ENCODE data around the gene SLC30A2. TPM values are rescaled to one million over a fixed set of nuclear protein-coding genes. Genes with fewer than 3 reads are reported as not detected.
"Not testable (repeated sequence)": the region's sequence is repeated elsewhere in the genome, so short reads cannot be mapped to it uniquely, and the experiment has no call there.

The SLC30A2 gene
- not detected for total RNA-seq
- long read RNA-seq, result 0 reads

GRCh38 chr1:26045722-26046245 is at the start of gene SLC30A2:
Gene SLC30A2, minus strand, starts transcription at chr1:26046118. Its CDS starts 222 bp downstream, at chr1:26045896.
- no peak for DNase-seq (ENCODE audit: low spot score)

- DNase-seq (ENCODE audit: low spot score), result peak; percentile 33
Observed at GRCh38 chr1:26094677-26095383, 48.9 kb upstream of the SLC30A2 start.

- DNase-seq (ENCODE audit: low spot score), result no peak
Observed at GRCh38 chr1:26094076-26094669, 48.3 kb upstream of the SLC30A2 start.

GRCh38 chr1:26093569-26093968 is 47.7 kb upstream of the SLC30A2 start:
- not testable (repeated sequence) for DNase-seq (ENCODE audit: low spot score)

GRCh38 chr1:26092422-26092821 is 46.5 kb upstream of the SLC30A2 start:
- no peak for DNase-seq (ENCODE audit: low spot score)

GRCh38 chr1:26090893-26091292 is 45.0 kb upstream of the SLC30A2 start:
- no peak for DNase-seq (ENCODE audit: low spot score)

GRCh38 chr1:26089125-26089524 is 43.2 kb upstream of the SLC30A2 start:
- DNase-seq (ENCODE audit: low spot score), result no peak

- DNase-seq (ENCODE audit: low spot score), result no peak
Observed at GRCh38 chr1:26084844-26085243, 38.9 kb upstream of the SLC30A2 start.

- DNase-seq (ENCODE audit: low spot score), result no peak
Observed at GRCh38 chr1:26084091-26084561, 38.2 kb upstream of the SLC30A2 start.

- no peak for DNase-seq (ENCODE audit: low spot score)
Observed at GRCh38 chr1:26083208-26083607, 37.3 kb upstream of the SLC30A2 start.

- no peak for DNase-seq (ENCODE audit: low spot score)
Observed at GRCh38 chr1:26082020-26082350, 36.1 kb upstream of the SLC30A2 start.

GRCh38 chr1:26081267-26082019 is 35.5 kb upstream of the SLC30A2 start:
- no peak for DNase-seq (ENCODE audit: low spot score)

GRCh38 chr1:26079960-26080814 is 34.3 kb upstream of the SLC30A2 start:
- DNase-seq (ENCODE audit: low spot score), result no peak

GRCh38 chr1:26079178-26079563 is 33.3 kb upstream of the SLC30A2 start:
- no peak for DNase-seq (ENCODE audit: low spot score)

GRCh38 chr1:26078286-26079177 is 32.6 kb upstream of the SLC30A2 start:
- no peak for DNase-seq (ENCODE audit: low spot score)

GRCh38 chr1:26077524-26077923 is 31.6 kb upstream of the SLC30A2 start:
- DNase-seq (ENCODE audit: low spot score), result no peak

GRCh38 chr1:26075421-26076144 is 29.7 kb upstream of the SLC30A2 start:
- no peak for DNase-seq (ENCODE audit: low spot score)

- DNase-seq (ENCODE audit: low spot score), result no peak
Observed at GRCh38 chr1:26072305-26072704, 26.4 kb upstream of the SLC30A2 start.

- DNase-seq (ENCODE audit: low spot score), result no peak
Observed at GRCh38 chr1:26070963-26071342, 25.0 kb upstream of the SLC30A2 start.

Data from mesenteric fat pad (tissue), 1 donor.